Measurements from ENCODE around the gene NRIP1. TPM values are rescaled to one million over a fixed set of nuclear protein-coding genes. Genes with fewer than 3 reads are reported as not detected.

Gene NRIP1
- total RNA-seq, 1 experiment from 2014 or later = 14.6 TPM

GRCh38 chr21:14957836-14958235 lies 107.0 kb downstream of the NRIP1 start:
- DNase-seq (ENCODE audit: low spot score) = no peak
- Histone ChIP-seq H3K27ac (ENCODE audit: low read depth, low read length, poor library complexity, severe bottlenecking) (no peak overlapping the region), H3K4me3 (ENCODE audit: low read depth, low read length, poor library complexity, severe bottlenecking) (no peak overlapping the region), H3K36me3 (ENCODE audit: insufficient read depth, low read length, poor library complexity, severe bottlenecking) (no peaks in the 10 kb centered on the region), H3K27me3 (replicated peaks; ENCODE audit: insufficient read depth, low read depth, low read length, poor library complexity) (no peaks in the 10 kb centered on the region), H3K9me3 (ENCODE audit: low read depth, low read length, poor library complexity, severe bottlenecking) (no peaks in the 10 kb centered on the region), H3K4me1 (ENCODE audit: insufficient read depth, low read length, poor library complexity, severe bottlenecking) (no peaks in the 10 kb centered on the region)
- intact Hi-C loops (cut with micrococcal nuclease; ENCODE audit: unreplicated experiment) = no loop called here
- TF ChIP-seq EZH2 (IDR thresholded peaks at IDR 0.05; ENCODE audit: borderline replicate concordance, low read depth, low read length, poor library complexity, severe bottlenecking) (no peak), CTCF (conservative IDR thresholded peaks at IDR 0.05; ENCODE audit: low read depth, low read length) (no peak)
- BruUV-seq (replicated peaks) = no TSS peak
- ChIA-PET CTCF (no interaction called here), POLR2A (ENCODE audit: low non-redundant PET) (no interaction called here)

- intact Hi-C loops (cut with micrococcal nuclease; ENCODE audit: unreplicated experiment) = no loop called here
- Histone ChIP-seq H3K9me3 (ENCODE audit: low read depth, low read length, poor library complexity, severe bottlenecking) (no peaks in the 10 kb centered on the region), H3K27ac (ENCODE audit: low read depth, low read length, poor library complexity, severe bottlenecking) (no peak overlapping the region), H3K4me3 (ENCODE audit: low read depth, low read length, poor library complexity, severe bottlenecking) (no peak overlapping the region), H3K36me3 (ENCODE audit: insufficient read depth, low read length, poor library complexity, severe bottlenecking) (no peaks in the 10 kb centered on the region), H3K27me3 (replicated peaks; ENCODE audit: insufficient read depth, low read depth, low read length, poor library complexity) (no peaks in the 10 kb centered on the region), H3K4me1 (ENCODE audit: insufficient read depth, low read length, poor library complexity, severe bottlenecking) (no peaks in the 10 kb centered on the region)
- DNase-seq (ENCODE audit: low spot score) = no peak
- ChIA-PET CTCF (no interaction called here), POLR2A (ENCODE audit: low non-redundant PET) (no interaction called here)
- BruUV-seq (replicated peaks) = no TSS peak
- no peak for TF ChIP-seq CTCF (conservative IDR thresholded peaks at IDR 0.05; ENCODE audit: low read depth, low read length)
- TF ChIP-seq EZH2 (IDR thresholded peaks at IDR 0.05; ENCODE audit: borderline replicate concordance, low read depth, low read length, poor library complexity, severe bottlenecking) = no peak
These were observed 108.0 kb downstream of the NRIP1 start for GRCh38 chr21:14956807-14957206.

- ChIA-PET POLR2A (ENCODE audit: low non-redundant PET) (no interaction called here), CTCF (interaction anchor here (0.6 kb wide), 1 partner anchor 148 kb away, joined by 3 read pairs; no protein-coding TSS in a partner anchor)
- DNase-seq (ENCODE audit: low spot score) = no peak
- BruUV-seq (replicated peaks) = no TSS peak
- TF ChIP-seq CTCF (conservative IDR thresholded peaks at IDR 0.05; ENCODE audit: low read depth, low read length) (no peak), EZH2 (IDR thresholded peaks at IDR 0.05; ENCODE audit: borderline replicate concordance, low read depth, low read length, poor library complexity, severe bottlenecking) (no peak)
- no peaks in the 10 kb centered on the region for H3K27me3 ChIP-seq (replicated peaks; ENCODE audit: insufficient read depth, low read depth, low read length, poor library complexity)
- intact Hi-C loops (cut with micrococcal nuclease; ENCODE audit: unreplicated experiment) = no loop called here
- no peak overlapping the region for H3K27ac ChIP-seq (ENCODE audit: low read depth, low read length, poor library complexity, severe bottlenecking)
- H3K36me3 ChIP-seq (ENCODE audit: insufficient read depth, low read length, poor library complexity, severe bottlenecking) = no peaks in the 10 kb centered on the region
- H3K4me1 ChIP-seq (ENCODE audit: insufficient read depth, low read length, poor library complexity, severe bottlenecking) = no peaks in the 10 kb centered on the region
- no peak overlapping the region for H3K4me3 ChIP-seq (ENCODE audit: low read depth, low read length, poor library complexity, severe bottlenecking)
- no peaks in the 10 kb centered on the region for H3K9me3 ChIP-seq (ENCODE audit: low read depth, low read length, poor library complexity, severe bottlenecking)
These were observed 108.8 kb downstream of the NRIP1 start for GRCh38 chr21:14955936-14956520.
